ENCODE data around the gene SPDYC. TPM values are rescaled to one million over a fixed set of nuclear protein-coding genes. Genes with fewer than 3 reads are reported as not detected.

The SPDYC gene
- total and polyA plus RNA-seq, 2 of the 13 experiments (the other 11 are each of a cell fraction or from before 2014, with no cell fraction given): 0.15 to 0.33 TPM

- ChIA-PET CTCF (ENCODE audit: low intra/inter-chr PET ratio, low total read pairs) (no interaction called here), POLR2A (interaction anchor here (0.5 to 4.9 kb wide), 31 partner anchors 10 to 531 kb away, joined by 3 to 105 read pairs (median 4); partner anchors contain the start of genes ARL2, BATF2, CAPN1 and DPF2)
- H3K27me3 ChIP-seq (ENCODE audit: control insufficient read depth in 1 of 2, insufficient read depth in 2 of 2, low read length in 2 of 2): no peaks in the 10 kb centered on the region; a peak in 1 of 5 replicates
- peaks cover 41% of the 10 kb centered on the region for H3K4me1 ChIP-seq (ENCODE audit: insufficient read depth, low read length)
- intact Hi-C loops (cut with micrococcal nuclease; ENCODE audit: unreplicated experiment) (no loop called here), in situ Hi-C loops (cut with HindIII; ENCODE audit: extremely low pct_ligation_motif_present, low pct_unique_long_range_greater_than_20kb) (no loop called here)
- FAIRE-seq: no peak
- H3K36me3 ChIP-seq (replicated peaks in 1 of 2; ENCODE audit: control insufficient read depth in 1 of 2, insufficient read depth in 2 of 2, low read length in 2 of 2): peaks cover 19 to 44% of the 10 kb centered on the region in 2 experiments
- peak overlapping the region; percentile 76 for H3K27ac ChIP-seq (ENCODE audit: extremely low read length, insufficient read depth, low read length)
- no TSS peak for BruUV-seq (replicated peaks)
- H3K9ac ChIP-seq (ENCODE audit: insufficient read depth, low read depth, low read length): peak overlapping the region; percentile 95
- H3K79me2 ChIP-seq (ENCODE audit: insufficient read depth, low read length): peaks cover 46% of the 10 kb centered on the region
- no peak for DNase-seq (ENCODE audit: low spot score)
- peak; percentile 10 for ATAC-seq
- WGBS (ENCODE audit: low lambda C conversion rate): 0% methylated on average over 17 of the region's 22 CpGs
- H3K4me3 ChIP-seq (replicated peaks in 1 of 3; ENCODE audit: insufficient read depth in 1 of 3, low read depth in 2 of 3, low read length in 3 of 3): peak overlapping the region; percentile 79 to 91 (median 81)
- H3K4me2 ChIP-seq (ENCODE audit: low read depth, low read length): peak overlapping the region; percentile 96
- H2AFZ ChIP-seq (ENCODE audit: low read length): no peak overlapping the region
- H3K9me3 ChIP-seq (ENCODE audit: low read length): no peaks in the 10 kb centered on the region
- no peaks in the 10 kb centered on the region for H4K20me1 ChIP-seq (ENCODE audit: insufficient read depth, low read length)
- TF ChIP-seq PHF8 (CRISPR knock-in tag; IDR thresholded peaks at IDR 0.05): no peak
- TF ChIP-seq ATF1 (CRISPR knock-in tag; IDR thresholded peaks at IDR 0.05): no peak
- TF ChIP-seq ZBTB8A (CRISPR knock-in tag; IDR thresholded peaks at IDR 0.05; ENCODE audit: borderline replicate concordance, low read depth): 0 out of 2 replicates have a peak, but pooled peaks have one; percentile 59
- TF ChIP-seq PHF20 (CRISPR knock-in tag; IDR thresholded peaks at IDR 0.05): no peak
- TF ChIP-seq THAP11 (CRISPR knock-in tag; IDR thresholded peaks at IDR 0.05): no peak
- no peak for TF ChIP-seq RXRB (CRISPR knock-in tag; IDR thresholded peaks at IDR 0.05; ENCODE audit: borderline replicate concordance)
- no peak for TF ChIP-seq SNAI1 (CRISPR knock-in tag; IDR thresholded peaks at IDR 0.05; ENCODE audit: borderline replicate concordance)
- TF ChIP-seq TFAP4 (IDR thresholded peaks at IDR 0.05; ENCODE audit: borderline replicate concordance, low read depth): peak; percentile 32; the same call in 1 of the 2 replicates
- no peak; the same call in 1 of the 2 replicates for TF ChIP-seq HNF1B (CRISPR knock-in tag; IDR thresholded peaks at IDR 0.05)
- 0 out of 2 replicates have a peak, but pooled peaks have one; percentile 19 for TF ChIP-seq DMTF1 (CRISPR knock-in tag; IDR thresholded peaks at IDR 0.05)
- TF ChIP-seq HMG20A (CRISPR knock-in tag; IDR thresholded peaks at IDR 0.05; ENCODE audit: borderline replicate concordance): no peak
- no peak for TF ChIP-seq RCOR2 (CRISPR knock-in tag; IDR thresholded peaks at IDR 0.05)
- TF ChIP-seq ZNF678 (CRISPR knock-in tag; IDR thresholded peaks at IDR 0.05): 0 out of 2 replicates have a peak, but pooled peaks have one; percentile 14
- TF ChIP-seq ZNF18 (CRISPR knock-in tag; IDR thresholded peaks at IDR 0.05; ENCODE audit: insufficient replicate concordance): no peak
- no peak for TF ChIP-seq HDAC2 (CRISPR knock-in tag; IDR thresholded peaks at IDR 0.05)
- TF ChIP-seq HINFP (CRISPR knock-in tag; IDR thresholded peaks at IDR 0.05; ENCODE audit: low read depth): 0 out of 2 replicates have a peak, but pooled peaks have one; percentile 11
- TF ChIP-seq ZNF441 (CRISPR knock-in tag; IDR thresholded peaks at IDR 0.05; ENCODE audit: borderline replicate concordance): 0 out of 2 replicates have a peak, but pooled peaks have one; percentile 47
Observed at GRCh38 chr11:65121447-65121864, 48.6 kb upstream of the SPDYC start.

Measured in HepG2 (cell line).